LNCAP (cell line): ENCODE measurements around the gene NANS.

Experiments
- CTCF ChIP-seq: fragments of 450-650 bp; IDR thresholded peaks from 2 replicates; pipeline ENCODE4 v1.5.1; 2017; ENCODE audit warnings: mild to moderate bottlenecking

The NANS gene

GRCh38 chr9:98016137-98016680 is 40.3 kb upstream of the NANS start:
- no peak for TF ChIP-seq CTCF

DNA sequence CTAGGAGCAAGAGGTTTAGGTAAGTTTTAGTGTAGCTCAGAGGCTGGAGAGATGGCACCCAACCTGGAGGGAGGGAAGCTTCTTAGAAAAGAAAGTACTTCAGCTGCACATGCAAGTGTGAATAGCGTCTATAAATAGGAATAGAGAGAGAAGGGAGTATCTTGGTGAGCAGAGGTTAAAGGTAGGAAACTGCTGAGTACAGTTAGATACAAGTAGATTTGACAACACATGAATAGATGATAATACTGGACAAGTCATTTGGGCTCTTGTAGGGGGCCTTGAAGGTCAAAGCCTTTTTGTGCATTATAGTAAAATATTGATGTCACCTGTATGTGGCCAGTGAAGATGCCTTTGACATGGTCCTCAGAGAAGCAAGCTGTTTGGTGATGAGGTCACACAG is 39.2 kb upstream of the NANS start:
- no peak for TF ChIP-seq CTCF

DNA sequence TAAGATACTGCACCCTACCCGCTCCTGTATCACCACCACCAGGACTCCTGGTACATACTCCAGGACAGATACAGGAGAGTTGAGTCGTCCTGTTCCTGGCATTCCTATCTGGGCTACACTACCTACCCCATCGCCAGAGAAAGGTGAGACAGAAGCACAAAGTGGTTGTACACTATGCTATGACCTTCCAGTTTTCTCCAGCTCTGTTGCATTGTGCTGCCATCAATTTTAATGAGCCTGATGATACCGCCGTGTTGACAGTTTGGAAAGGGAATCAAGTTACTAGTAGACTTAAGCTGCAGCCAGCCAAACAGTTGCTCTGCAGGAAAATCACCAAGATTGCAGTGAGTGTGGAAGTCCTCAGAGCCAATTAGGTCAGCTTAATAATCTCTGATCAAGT is 38.2 kb upstream of the NANS start:
- no peak for TF ChIP-seq CTCF

- no peak for TF ChIP-seq CTCF
Measured at GRCh38 chr9:98019098-98019497, 37.4 kb upstream of the NANS start.

DNA sequence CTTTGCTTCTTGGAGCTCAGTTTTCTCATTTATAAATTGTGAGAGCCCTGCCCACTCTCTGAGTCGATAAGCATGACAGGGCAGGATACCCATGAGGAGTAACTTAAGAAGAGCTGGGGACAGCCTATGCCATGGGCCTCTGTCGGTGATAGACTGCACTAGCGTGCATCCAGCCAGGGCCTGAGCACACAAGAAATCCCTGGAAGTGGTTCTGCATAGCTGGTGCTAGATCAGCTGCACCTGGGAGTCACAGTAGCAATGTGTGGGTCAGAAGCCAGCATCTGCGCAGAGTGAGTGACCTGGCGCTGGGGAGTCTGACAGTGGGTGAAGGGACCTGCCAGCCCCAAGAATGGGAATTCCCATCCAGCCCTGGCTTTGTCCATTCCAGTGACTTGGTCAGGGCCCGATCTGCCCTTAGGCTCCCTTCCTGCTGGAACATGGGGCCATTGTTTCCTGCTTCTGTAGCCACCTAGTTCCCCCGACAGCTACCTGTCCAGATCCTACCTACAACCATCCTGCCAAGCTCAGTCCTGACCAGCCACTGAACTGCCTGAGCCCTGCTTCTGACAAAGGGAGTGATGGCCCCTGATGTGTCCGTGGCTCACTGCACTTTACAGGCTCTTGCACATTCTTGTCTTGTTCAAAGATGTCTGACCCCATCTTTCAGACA is 35.9 kb upstream of the NANS start:
- TF ChIP-seq CTCF: no peak

- TF ChIP-seq CTCF: no peak
Measured at GRCh38 chr9:98021306-98022040, 35.1 kb upstream of the NANS start.

DNA sequence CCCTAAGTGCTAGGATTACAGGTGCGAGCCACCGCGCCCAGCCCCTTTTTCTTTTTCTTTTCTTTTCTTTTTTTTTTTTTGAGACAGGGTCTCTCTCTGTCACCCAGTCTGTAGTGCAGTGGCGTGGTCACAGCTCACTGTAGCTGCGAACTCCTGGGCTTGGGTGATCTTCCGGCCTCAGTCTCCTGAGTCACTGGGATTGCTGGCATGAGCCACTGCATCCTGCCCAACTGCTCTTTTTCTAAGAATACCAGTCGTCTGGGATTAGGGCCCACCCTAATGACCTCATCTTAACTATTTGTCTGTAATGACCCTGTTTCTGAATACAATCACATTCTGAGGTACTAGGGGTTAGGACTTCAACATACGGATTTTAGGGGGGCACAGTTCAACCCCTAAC is 34.1 kb upstream of the NANS start:
- TF ChIP-seq CTCF: no peak
